GM23248 (cell line): Measurements from ENCODE around the gene UBFD1. TPM values are rescaled to one million over a fixed set of nuclear protein-coding genes. Genes with fewer than 3 reads are reported as not detected.

Experiments used
- DNase-seq: peaks from one replicate; pipeline ENCODE4 v3.0.0-alpha.2; 2015
- H2AFZ ChIP-seq: fragments of 200-600 bp; sonication (generic); 2 replicates; pipeline ENCODE4 v1.6.1; 2016; ENCODE audit warnings: antibody characterized with exemption
- H3F3A ChIP-seq: fragments of 200-600 bp; sonication (generic); 2 replicates; pipeline ENCODE4 v1.6.1; 2016; ENCODE audit warnings: mild to moderate bottlenecking, antibody characterized with exemption, mixed run types; ENCODE audit not compliant: insufficient read depth
- H3K27ac ChIP-seq: fragments of 200-600 bp; sonication (generic); 2 replicates; pipeline ENCODE4 v1.5.1; 2016; ENCODE audit warnings: mild to moderate bottlenecking
- H3K27me3 ChIP-seq: fragments of 200-600 bp; sonication (generic); replicated peaks from 2 replicates; pipeline ENCODE4 v1.6.1; 2016; ENCODE audit warnings: mild to moderate bottlenecking; ENCODE audit not compliant: insufficient read depth
- H3K36me3 ChIP-seq: fragments of 200-600 bp; sonication (generic); 2 replicates; pipeline ENCODE4 v1.6.1; 2016; ENCODE audit warnings: low read depth, mild to moderate bottlenecking
- H3K4me1 ChIP-seq: fragments of 200-600 bp; sonication (generic); 2 replicates; pipeline ENCODE4 v1.6.1; 2016; ENCODE audit warnings: mild to moderate bottlenecking; ENCODE audit not compliant: insufficient read depth
- H3K4me2 ChIP-seq: fragments of 200-600 bp; sonication (generic); one replicate; pipeline ENCODE4 v1.6.1; 2016; ENCODE audit warnings: mild to moderate bottlenecking; ENCODE audit not compliant: unreplicated experiment
- H3K4me3 ChIP-seq: fragments of 200-600 bp; sonication (generic); 2 replicates; pipeline ENCODE4 v1.5.1; 2016; ENCODE audit warnings: mild to moderate bottlenecking
- H3K79me2 ChIP-seq: fragments of 200-600 bp; sonication (generic); 2 replicates; pipeline ENCODE4 v1.6.1; 2016; ENCODE audit warnings: mild to moderate bottlenecking; ENCODE audit not compliant: insufficient read depth
- H3K9ac ChIP-seq: fragments of 200-600 bp; sonication (generic); 2 replicates; pipeline ENCODE4 v1.6.1; 2016; ENCODE audit warnings: mild to moderate bottlenecking
- H3K9me2 ChIP-seq: fragments of 200-600 bp; sonication (generic); 2 replicates; pipeline ENCODE4 v1.6.1; 2016; ENCODE audit warnings: mixed run types, mild to moderate bottlenecking, moderate library complexity; ENCODE audit not compliant: insufficient read depth
- H3K9me3 ChIP-seq: fragments of 200-600 bp; sonication (generic); one replicate; pipeline ENCODE4 v1.6.1; 2017; ENCODE audit warnings: low read depth
- H4K20me1 ChIP-seq: fragments of 200-600 bp; sonication (generic); 2 replicates; pipeline ENCODE4 v1.6.0; 2016; ENCODE audit not compliant: insufficient read depth
- EZH2 ChIP-seq: fragments of 200-600 bp; sonication (generic); IDR thresholded peaks from 2 replicates; pipeline ENCODE4 v1.6.1; 2018; ENCODE audit warnings: antibody characterized with exemption, mild to moderate bottlenecking; ENCODE audit not compliant: insufficient read depth, poor library complexity, severe bottlenecking
- EZH2phosphoT487 ChIP-seq: fragments of 200-600 bp; sonication (generic); IDR thresholded peaks from 2 replicates; pipeline ENCODE4 v1.6.1; 2018; ENCODE audit warnings: antibody characterized with exemption, moderate library complexity, mild to moderate bottlenecking, low read depth; ENCODE audit not compliant: insufficient read depth
- WGBS, 2 experiments: methylation state at CpG; one replicate each; pipeline ENCODE4 v1.1.6; 2015 to 2017; ENCODE audit warnings: low lambda C conversion rate in 2 of 2, low coverage in 1 of 2; ENCODE audit errors: missing lambda C conversion rate in 2 of 2; 5-methylcytosine and 5-hydroxymethylcytosine counted together
- in situ Hi-C: fragments of 300-500 bp; cut with MboI; formaldehyde crosslinking; loops from 2 replicates; pipeline ENCODE4 v1.15.0; 2020
- polyA plus RNA-seq: library from polyadenylated mRNA; unstranded; fragments of >200 nt; fragmentation: Nextera tagmentation; extraction: Ambion mirVana; gene quantifications from 2 replicates; pipeline ENCODE4 v1.2.1, GENCODE V29; 2016
- total RNA-seq: library from RNA; depleted of rRNA; stranded (reverse); fragments of >200 nt; shearing (Covaris generic); gene quantifications from 2 replicates; pipeline ENCODE4 v1.2.3, GENCODE V29; 2014; rRNA removed

UBFD1 gene
- total RNA-seq = 129 and 160 TPM in 2 replicates
- 47.7 and 50.2 TPM in 2 replicates for polyA plus RNA-seq

GRCh38 chr16:23556881-23557778 is at the start of gene UBFD1, which contains the start of gene EARS2:
Gene UBFD1 (plus strand): TSS chr16:23557727. CDS start chr16:23557743, 16 bp downstream.
Gene EARS2 (minus strand): TSS chr16:23557350. CDS start chr16:23557343, 7 bp downstream.
- WGBS, 2 experiments = 3 to 4% methylated on average over 41 to 57 of the region's 65 CpGs
- no peak for TF ChIP-seq EZH2phosphoT487
- TF ChIP-seq EZH2 = no peak
- Histone ChIP-seq H3K27ac (peak within 1 kb of the TSS; percentile 92), H3K4me1 (peaks cover 15% of the 10 kb centered on the region), H3K4me3 (peak within 1 kb of the TSS; percentile 96), H3K4me2 (peak within 1 kb of the TSS; percentile 86), H3K79me2 (peaks cover 67% of the 10 kb centered on the region), H3K9me3 (no peaks in the 10 kb centered on the region), H3K27me3 (no peaks in the 10 kb centered on the region), H3F3A (peaks cover 13% of the 10 kb centered on the region; the same call in 1 of the 2 replicates), H4K20me1 (no peaks in the 10 kb centered on the region; the same call in 1 of the 2 replicates), H3K9ac (peak within 1 kb of the TSS; percentile 97), H2AFZ (peak within 1 kb of the TSS; percentile 74), H3K9me2 (no peaks in the 10 kb centered on the region), H3K36me3 (peaks cover 27% of the 10 kb centered on the region)
- in situ Hi-C loops = no loop called here
- peak; percentile 100 for DNase-seq

DNA sequence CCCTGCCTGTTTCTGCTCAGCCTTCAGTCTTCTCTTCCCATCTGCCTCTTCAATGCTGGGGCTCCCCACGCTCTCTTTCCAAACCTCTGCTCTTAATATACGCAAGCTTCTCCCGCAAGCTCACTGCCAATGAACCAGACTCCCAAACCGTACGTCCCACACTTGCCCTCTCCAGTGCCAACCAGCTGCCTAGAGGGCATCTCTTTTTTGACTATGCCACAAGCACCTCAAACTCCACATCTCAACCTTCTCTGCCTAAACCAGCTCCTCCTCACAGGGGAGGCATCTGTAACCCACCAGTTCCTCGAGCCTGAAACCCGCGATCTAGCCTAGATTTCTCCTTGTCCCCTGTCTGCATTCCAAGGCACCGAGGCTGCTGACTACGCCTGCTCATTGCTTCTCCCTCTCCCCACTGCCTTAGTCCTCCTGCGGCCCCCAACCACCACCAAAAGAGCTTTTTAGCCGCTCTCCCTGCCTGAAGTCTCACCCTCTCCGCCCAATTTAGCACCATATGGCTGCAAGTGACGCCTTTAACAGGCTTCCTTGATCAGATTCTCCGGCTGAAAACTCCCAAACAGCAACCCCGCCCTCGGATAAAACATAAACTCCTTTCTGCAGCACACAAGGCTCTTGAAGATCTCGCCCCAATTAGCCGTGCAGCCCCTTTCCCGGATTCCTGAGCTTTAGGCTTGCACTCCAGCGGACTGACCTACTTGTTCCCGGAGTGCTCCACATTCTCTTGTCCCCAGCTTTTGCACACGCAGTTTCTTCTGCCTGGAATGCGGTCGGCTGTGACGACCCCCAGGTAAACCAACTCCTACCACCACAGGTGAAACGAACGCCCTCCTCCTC is 48.7 kb upstream of the UBFD1 start:
- Histone ChIP-seq H4K20me1 (peaks cover 17% of the 10 kb centered on the region; the same call in 1 of the 2 replicates), H3K27me3 (no peaks in the 10 kb centered on the region), H3K4me1 (peaks cover 27% of the 10 kb centered on the region), H2AFZ (0 out of 2 replicates have a peak overlapping the region, but pooled peaks have one; percentile 4), H3K4me2 (peak overlapping the region; percentile 96), H3K36me3 (no peaks in the 10 kb centered on the region), H3K4me3 (peak overlapping the region; percentile 79), H3F3A (peaks cover 23% of the 10 kb centered on the region), H3K9ac (peak overlapping the region; percentile 81), H3K9me2 (no peaks in the 10 kb centered on the region), H3K9me3 (no peaks in the 10 kb centered on the region), H3K79me2 (peaks cover 33% of the 10 kb centered on the region), H3K27ac (no peak overlapping the region)
- peak; percentile 54 for DNase-seq
- TF ChIP-seq EZH2 (no peak), EZH2phosphoT487 (no peak)
- 12 to 14% methylated on average over 28 of the region's 28 CpGs for WGBS, 2 experiments
- in situ Hi-C loops = no loop called here

DNA sequence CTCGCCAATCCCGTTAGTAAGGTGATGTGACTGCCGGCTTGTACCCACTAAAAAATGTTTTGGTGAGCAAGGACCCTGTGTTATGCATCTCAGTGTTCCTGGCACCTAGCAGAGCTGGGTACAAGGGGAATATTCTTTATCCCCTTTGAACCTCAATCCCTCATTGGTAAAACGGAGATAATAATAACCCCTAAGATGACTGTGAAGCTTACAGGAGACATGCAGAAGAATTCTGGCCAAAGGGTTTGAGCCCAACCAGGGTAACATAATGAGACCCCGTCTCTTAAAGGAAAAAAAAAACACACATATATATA is 48.1 kb upstream of the UBFD1 start:
- no peak for DNase-seq
- TF ChIP-seq EZH2phosphoT487 (no peak), EZH2 (no peak)
- Histone ChIP-seq H3K79me2 (peaks cover 33% of the 10 kb centered on the region), H3K9me3 (no peaks in the 10 kb centered on the region), H3K4me1 (peaks cover 21% of the 10 kb centered on the region), H3K36me3 (no peaks in the 10 kb centered on the region), H3F3A (peaks cover 18% of the 10 kb centered on the region), H3K27me3 (no peaks in the 10 kb centered on the region), H3K9me2 (no peaks in the 10 kb centered on the region), H3K4me3 (peak overlapping the region; percentile 79), H2AFZ (0 out of 2 replicates have a peak overlapping the region, but pooled peaks have one; percentile 4), H3K4me2 (peak overlapping the region; percentile 96), H3K9ac (peak overlapping the region; percentile 81), H3K27ac (no peak overlapping the region), H4K20me1 (peaks cover 15% of the 10 kb centered on the region; the same call in 1 of the 2 replicates)
- 0 to 1% methylated on average over 5 of the region's 5 CpGs for WGBS, 2 experiments
- in situ Hi-C loops = no loop called here

GRCh38 chr16:23509782-23510163 is 47.8 kb upstream of the UBFD1 start:
- in situ Hi-C loops = no loop called here
- peak overlapping the region; percentile 76; the same call in 1 of the 2 replicates for H2AFZ ChIP-seq
- H3K9me3 ChIP-seq = no peaks in the 10 kb centered on the region
- peak overlapping the region; percentile 79 for H3K4me3 ChIP-seq
- peaks cover 16% of the 10 kb centered on the region for H3F3A ChIP-seq
- no peaks in the 10 kb centered on the region for H3K27me3 ChIP-seq
- no peaks in the 10 kb centered on the region for H3K36me3 ChIP-seq
- peaks cover 33% of the 10 kb centered on the region for H3K79me2 ChIP-seq
- WGBS, 2 experiments = 1 to 2% methylated on average over 10 to 14 of the region's 17 CpGs
- peaks cover 19% of the 10 kb centered on the region for H3K4me1 ChIP-seq
- peaks cover 13% of the 10 kb centered on the region; the same call in 1 of the 2 replicates for H4K20me1 ChIP-seq
- TF ChIP-seq EZH2phosphoT487 = no peak
- no peak for TF ChIP-seq EZH2
- peak; percentile 71 for DNase-seq
- peak overlapping the region; percentile 81 for H3K9ac ChIP-seq
- H3K4me2 ChIP-seq = peak overlapping the region; percentile 96
- no peak overlapping the region for H3K27ac ChIP-seq
- no peaks in the 10 kb centered on the region for H3K9me2 ChIP-seq
